Measurements from ENCODE around the gene TIAM1.
A peak's percentile ranks its signal among the peaks of the same experiment; 100 is the strongest.
"Not testable (repeated sequence)": the region's sequence is repeated elsewhere in the genome, so short reads cannot be mapped to it uniquely, and the experiment has no call there.

The TIAM1 gene

GRCh38 chr21:31252611-31253010 lies 91.5 kb downstream of the TIAM1 start:
- DNase-seq: no peak

GRCh38 chr21:31252091-31252490 lies 92.0 kb downstream of the TIAM1 start:
- no peak for DNase-seq

- DNase-seq: no peak
These were observed 92.4 kb downstream of the TIAM1 start for GRCh38 chr21:31251686-31252085.

- no peak for DNase-seq
These were observed 95.5 kb downstream of the TIAM1 start for GRCh38 chr21:31248598-31248997.

GRCh38 chr21:31243611-31244010 lies 100.5 kb downstream of the TIAM1 start:
- DNase-seq: no peak

GRCh38 chr21:31236528-31236927 lies 107.5 kb downstream of the TIAM1 start:
- no peak for DNase-seq

GRCh38 chr21:31235671-31236450 lies 108.2 kb downstream of the TIAM1 start:
- DNase-seq: no peak

GRCh38 chr21:31234936-31235335 lies 109.1 kb downstream of the TIAM1 start:
- DNase-seq: no peak

GRCh38 chr21:31233711-31234110 lies 110.3 kb downstream of the TIAM1 start:
- no peak for DNase-seq

GRCh38 chr21:31232344-31232743 lies 111.7 kb downstream of the TIAM1 start:
- DNase-seq: no peak

GRCh38 chr21:31230937-31231336 lies 113.1 kb downstream of the TIAM1 start:
- DNase-seq: no peak

GRCh38 chr21:31228723-31229122 lies 115.3 kb downstream of the TIAM1 start:
- not testable (repeated sequence) for DNase-seq

GRCh38 chr21:31225713-31226112 lies 118.3 kb downstream of the TIAM1 start:
- no peak for DNase-seq

- no peak for DNase-seq
These were observed 121.9 kb downstream of the TIAM1 start for GRCh38 chr21:31222142-31222541.

GRCh38 chr21:31221043-31221442 lies 123.0 kb downstream of the TIAM1 start:
- DNase-seq: no peak

- peak; percentile 4 for DNase-seq
These were observed 123.5 kb downstream of the TIAM1 start for GRCh38 chr21:31220575-31220974.

GRCh38 chr21:31218830-31219608 lies 125.0 kb downstream of the TIAM1 start:
- DNase-seq: no peak

GRCh38 chr21:31216206-31216605 lies 127.9 kb downstream of the TIAM1 start:
- no peak for DNase-seq

GRCh38 chr21:31213787-31214186 lies 130.3 kb downstream of the TIAM1 start:
- DNase-seq: no peak

- no peak for DNase-seq
These were observed 132.2 kb downstream of the TIAM1 start for GRCh38 chr21:31211836-31212235.

- no peak for DNase-seq
These were observed 138.6 kb downstream of the TIAM1 start for GRCh38 chr21:31205412-31205811.

GRCh38 chr21:31204801-31205200 lies 139.3 kb downstream of the TIAM1 start:
- DNase-seq: peak; percentile 14

- DNase-seq: no peak
These were observed 140.5 kb downstream of the TIAM1 start for GRCh38 chr21:31203431-31204054.

- no peak for DNase-seq
These were observed 142.5 kb downstream of the TIAM1 start for GRCh38 chr21:31201548-31201947.

All from NCI-H510A treated with DMSO at 0.1 percent for 48 hours (cell line).